ENCODE results near the gene COQ7. TPM values are rescaled to one million over a fixed set of nuclear protein-coding genes. Genes with fewer than 3 reads are reported as not detected.

Gene COQ7
- total RNA-seq, 4 donors from 2014 or later = 11.4 to 18.3 (median 15.4) TPM

GRCh38 chr16:19086322-19087199 lies 19.1 kb downstream of the COQ7 start:
- peak; percentile 74 to 96 for DNase-seq (ENCODE audit: low spot score in 2 of 2)
- 6 to 7% methylated on average over 37 to 41 of the region's 52 CpGs for WGBS, 2 donors
- H3K4me3 ChIP-seq (ENCODE audit: low read depth, poor library complexity, severe bottlenecking) = no peak overlapping the region
- intact Hi-C loops (cut with DNase I; ENCODE audit: low total_unique reads) = loop anchor here (1.0 to 5.0 kb wide), 2 partner anchors 81 to 288 kb away; partner anchors contain the start of gene SYT17
- TF ChIP-seq, protein P1, sequence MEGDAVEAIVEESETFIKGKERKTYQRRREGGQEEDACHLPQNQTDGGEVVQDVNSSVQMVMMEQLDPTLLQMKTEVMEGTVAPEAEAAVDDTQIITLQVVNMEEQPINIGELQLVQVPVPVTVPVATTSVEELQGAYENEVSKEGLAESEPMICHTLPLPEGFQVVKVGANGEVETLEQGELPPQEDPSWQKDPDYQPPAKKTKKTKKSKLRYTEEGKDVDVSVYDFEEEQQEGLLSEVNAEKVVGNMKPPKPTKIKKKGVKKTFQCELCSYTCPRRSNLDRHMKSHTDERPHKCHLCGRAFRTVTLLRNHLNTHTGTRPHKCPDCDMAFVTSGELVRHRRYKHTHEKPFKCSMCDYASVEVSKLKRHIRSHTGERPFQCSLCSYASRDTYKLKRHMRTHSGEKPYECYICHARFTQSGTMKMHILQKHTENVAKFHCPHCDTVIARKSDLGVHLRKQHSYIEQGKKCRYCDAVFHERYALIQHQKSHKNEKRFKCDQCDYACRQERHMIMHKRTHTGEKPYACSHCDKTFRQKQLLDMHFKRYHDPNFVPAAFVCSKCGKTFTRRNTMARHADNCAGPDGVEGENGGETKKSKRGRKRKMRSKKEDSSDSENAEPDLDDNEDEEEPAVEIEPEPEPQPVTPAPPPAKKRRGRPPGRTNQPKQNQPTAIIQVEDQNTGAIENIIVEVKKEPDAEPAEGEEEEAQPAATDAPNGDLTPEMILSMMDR (IDR thresholded peaks at IDR 0.05) = peak in 1 of 3 donors; percentile 75
- no peak for TF ChIP-seq POLR2A (IDR thresholded peaks at IDR 0.05)

- intact Hi-C loops (cut with DNase I; ENCODE audit: low total_unique reads) = loop anchor here (5.0 kb wide), 1 partner anchor 79 kb away; the partner anchor contains the start of gene SYT17
- 83 to 84% methylated on average over 5 of the region's 5 CpGs for WGBS, 2 donors
- DNase-seq (ENCODE audit: low spot score in 2 of 2) = peak in 1 of 2 donors; percentile 45
- TF ChIP-seq, protein P1 (IDR thresholded peaks at IDR 0.05) = no peak
- no peak for TF ChIP-seq POLR2A (IDR thresholded peaks at IDR 0.05)
- H3K4me3 ChIP-seq (ENCODE audit: low read depth, poor library complexity, severe bottlenecking) = no peak overlapping the region
Observed at GRCh38 chr16:19088341-19088916, 21.0 kb downstream of the COQ7 start.

DNA sequence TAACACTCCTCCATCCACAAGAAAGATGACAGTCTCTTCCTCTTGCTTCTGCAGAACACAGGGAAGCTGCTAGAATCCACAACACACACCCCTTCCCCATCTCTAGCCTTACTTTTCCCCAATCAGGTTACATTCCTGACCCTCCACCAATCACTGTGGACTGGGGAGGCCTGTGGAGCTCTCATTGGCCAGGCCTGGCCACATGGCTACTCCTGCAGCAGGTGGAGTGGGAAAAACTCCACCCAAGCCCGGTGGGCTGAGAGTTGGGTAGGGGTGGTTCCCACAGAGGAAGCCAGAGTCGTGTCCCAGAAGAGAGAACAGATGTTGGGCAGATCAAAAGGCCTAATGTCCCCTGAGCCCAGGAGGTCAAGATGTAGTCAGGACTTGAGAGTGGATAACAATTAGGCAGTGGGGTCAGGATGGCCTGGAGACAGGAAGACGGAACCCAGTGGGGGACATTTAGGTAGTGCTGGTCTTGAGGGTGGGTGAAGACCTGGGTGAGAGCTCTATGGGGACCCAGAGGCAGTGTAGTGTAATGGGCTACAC lies 22.1 kb downstream of the COQ7 start:
- H3K4me3 ChIP-seq (ENCODE audit: low read depth, poor library complexity, severe bottlenecking) = no peak overlapping the region
- WGBS, 2 donors = 74 to 88% methylated on average over 3 of the region's 3 CpGs
- intact Hi-C loops (cut with DNase I; ENCODE audit: low total_unique reads) = loop anchor here (5.0 kb wide), 1 partner anchor 78 kb away; the partner anchor contains the start of gene SYT17
- peak in 1 of 2 donors; percentile 58 for DNase-seq (ENCODE audit: low spot score in 2 of 2)
- TF ChIP-seq, protein P1 (IDR thresholded peaks at IDR 0.05) = no peak
- TF ChIP-seq POLR2A (IDR thresholded peaks at IDR 0.05) = no peak

DNA sequence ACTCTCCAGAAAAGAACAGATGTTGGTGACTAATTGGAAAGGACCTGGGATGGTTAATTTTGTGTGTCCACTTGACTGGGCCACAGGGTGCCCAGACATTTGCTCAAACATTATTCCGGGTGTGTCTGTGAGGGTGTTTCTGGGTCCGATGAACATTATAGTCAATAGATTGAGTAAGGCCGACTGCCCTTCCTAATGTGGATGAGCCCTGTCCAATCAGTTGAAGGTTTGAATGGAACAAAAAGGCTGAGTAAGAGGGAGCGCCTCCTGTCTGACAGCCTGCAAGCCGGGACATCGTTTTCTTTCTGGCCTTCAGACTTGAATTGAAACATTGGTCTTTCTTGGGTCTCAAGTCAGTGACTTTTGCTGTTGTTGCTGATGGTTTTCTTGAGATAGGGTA lies 23.5 kb downstream of the COQ7 start:
- 91 to 98% methylated on average over 6 of the region's 6 CpGs for WGBS, 2 donors
- peak in 1 of 2 donors; percentile 8 for DNase-seq (ENCODE audit: low spot score in 2 of 2)
- H3K4me3 ChIP-seq (ENCODE audit: low read depth, poor library complexity, severe bottlenecking) = no peak overlapping the region
- intact Hi-C loops (cut with DNase I; ENCODE audit: low total_unique reads) = no loop called here
- TF ChIP-seq POLR2A (IDR thresholded peaks at IDR 0.05) = no peak
- TF ChIP-seq, protein P1 (IDR thresholded peaks at IDR 0.05) = no peak

DNA sequence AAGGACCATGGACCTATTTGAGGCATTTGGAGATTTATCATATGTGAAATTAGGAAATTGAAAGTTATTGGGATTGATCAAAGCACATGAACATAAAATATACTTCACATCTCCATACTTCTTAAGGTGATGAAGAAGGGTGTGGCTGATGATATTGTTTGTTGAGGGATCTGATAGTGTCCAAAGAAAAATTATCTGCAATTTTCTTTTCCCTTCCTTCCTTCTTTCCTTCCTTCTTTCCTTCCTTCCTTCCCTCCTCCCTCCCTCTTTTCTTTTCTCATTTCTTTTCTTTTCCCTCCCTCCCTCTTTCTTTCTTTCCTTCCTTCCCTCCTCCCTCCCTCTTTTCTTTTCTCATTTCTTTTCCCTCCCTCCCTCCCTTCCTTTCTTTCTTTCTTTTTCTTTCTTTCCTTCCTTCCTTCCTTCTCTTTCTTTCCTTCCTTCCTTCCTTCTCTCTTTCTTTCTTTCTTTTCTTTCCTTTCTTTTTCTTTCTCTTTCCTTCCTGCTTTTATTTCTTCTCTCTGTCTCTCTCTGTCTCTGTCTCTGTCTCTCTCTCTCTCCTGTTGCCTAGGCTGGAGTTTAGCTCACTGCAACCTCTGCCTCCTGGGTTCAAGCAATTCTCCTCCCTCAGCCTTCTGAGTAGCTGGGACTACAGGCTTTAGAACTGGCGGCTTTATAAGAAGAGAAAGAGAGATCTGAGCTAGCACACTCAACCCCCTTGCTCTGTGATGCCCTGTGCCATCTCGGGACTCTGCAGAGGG lies 25.4 kb downstream of the COQ7 start:
- WGBS, 2 donors = 85 to 90% methylated on average over 2 of the region's 2 CpGs
- no peak overlapping the region for H3K4me3 ChIP-seq (ENCODE audit: low read depth, poor library complexity, severe bottlenecking)
- intact Hi-C loops (cut with DNase I; ENCODE audit: low total_unique reads) = no loop called here
- peak in 1 of 2 donors; percentile 37 for DNase-seq (ENCODE audit: low spot score in 2 of 2)
- TF ChIP-seq, protein P1 (IDR thresholded peaks at IDR 0.05) = peak in 1 of 3 donors; percentile 18
- no peak for TF ChIP-seq POLR2A (IDR thresholded peaks at IDR 0.05)

Data from lower leg skin (tissue), 4 donors.